Suprapubic skin (tissue), 4 donors: Measurements from ENCODE around the gene MAP3K13. TPM values are rescaled to one million over a fixed set of nuclear protein-coding genes. Genes with fewer than 3 reads are reported as not detected.

ENCODE experiments used
- DNase-seq, 2 donors: peaks; one replicate each; pipeline ENCODE4 v3.0.0-alpha.2; 2019; ENCODE audit warnings: low spot score in 2 of 2
- H3K27ac ChIP-seq: fragments of 200-600 bp; sonication (generic); one replicate; pipeline ENCODE4 v1.5.1; 2019
- H3K27me3 ChIP-seq: fragments of 200-600 bp; sonication (generic); one replicate; pipeline ENCODE4 v1.5.1; 2019
- H3K36me3 ChIP-seq: fragments of 200-600 bp; sonication (generic); one replicate; pipeline ENCODE4 v1.5.1; 2019
- H3K4me1 ChIP-seq: fragments of 200-600 bp; sonication (generic); one replicate; pipeline ENCODE4 v1.5.1; 2019
- H3K4me3 ChIP-seq: fragments of 200-600 bp; sonication (generic); one replicate; pipeline ENCODE4 v1.5.1; 2019; ENCODE audit warnings: mild to moderate bottlenecking
- H3K9me3 ChIP-seq: fragments of 200-600 bp; sonication (generic); one replicate; pipeline ENCODE4 v1.5.1; 2019
- EP300 ChIP-seq: sonication (generic); formaldehyde crosslinking; IDR thresholded peaks from one replicate; pipeline ENCODE4 v1.6.1; 2017; ENCODE audit warnings: antibody characterized with exemption
- POLR2A ChIP-seq, 2 donors: fragments of 450-650 bp; IDR thresholded peaks; one replicate each; pipeline ENCODE4 v1.6.1; 2017; ENCODE audit warnings: antibody characterized with exemption in 2 of 2, mild to moderate bottlenecking in 2 of 2, moderate library complexity in 2 of 2
- POLR2AphosphoS5 ChIP-seq, 3 donors: sonication (generic); formaldehyde crosslinking; IDR thresholded peaks; one replicate each; pipeline ENCODE4 v1.6.1; 2017; ENCODE audit warnings: antibody characterized with exemption in 3 of 3
- WGBS: methylation state at CpG from one replicate; pipeline ENCODE4 v1.1.5; 2018; 5-methylcytosine and 5-hydroxymethylcytosine counted together
- total RNA-seq, 4 donors: library from RNA; depleted of rRNA; stranded (reverse); fragments of >200 nt; gene quantifications; one replicate each; pipeline ENCODE4 v1.1.0, GENCODE V29; 2016
- TF ChIP-seq, protein P1 (sequence below), 2 donors: fragments of 200-600 bp in 1 of 2; fragments of 450-650 bp in 1 of 2; sonication (generic) in 1 of 2; IDR thresholded peaks; one replicate each; pipeline ENCODE4 v1.5.1; 2016 to 2019; ENCODE audit warnings: antibody characterized with exemption in 2 of 2, mild to moderate bottlenecking in 1 of 2, moderate library complexity in 1 of 2

The MAP3K13 gene
- total RNA-seq, 4 donors from 2014 or later = 18.0 to 19.6 (median 18.6) TPM

GRCh38 chr3:185393055-185393454 is 30.1 kb downstream of the MAP3K13 start:
- no peaks in the 10 kb centered on the region for H3K27me3 ChIP-seq
- H3K36me3 ChIP-seq = no peaks in the 10 kb centered on the region
- H3K27ac ChIP-seq = no peak overlapping the region
- no peaks in the 10 kb centered on the region for H3K9me3 ChIP-seq
- no peak for TF ChIP-seq POLR2AphosphoS5 (IDR thresholded peaks at IDR 0.05)
- no peak for TF ChIP-seq EP300
- TF ChIP-seq, protein P1, sequence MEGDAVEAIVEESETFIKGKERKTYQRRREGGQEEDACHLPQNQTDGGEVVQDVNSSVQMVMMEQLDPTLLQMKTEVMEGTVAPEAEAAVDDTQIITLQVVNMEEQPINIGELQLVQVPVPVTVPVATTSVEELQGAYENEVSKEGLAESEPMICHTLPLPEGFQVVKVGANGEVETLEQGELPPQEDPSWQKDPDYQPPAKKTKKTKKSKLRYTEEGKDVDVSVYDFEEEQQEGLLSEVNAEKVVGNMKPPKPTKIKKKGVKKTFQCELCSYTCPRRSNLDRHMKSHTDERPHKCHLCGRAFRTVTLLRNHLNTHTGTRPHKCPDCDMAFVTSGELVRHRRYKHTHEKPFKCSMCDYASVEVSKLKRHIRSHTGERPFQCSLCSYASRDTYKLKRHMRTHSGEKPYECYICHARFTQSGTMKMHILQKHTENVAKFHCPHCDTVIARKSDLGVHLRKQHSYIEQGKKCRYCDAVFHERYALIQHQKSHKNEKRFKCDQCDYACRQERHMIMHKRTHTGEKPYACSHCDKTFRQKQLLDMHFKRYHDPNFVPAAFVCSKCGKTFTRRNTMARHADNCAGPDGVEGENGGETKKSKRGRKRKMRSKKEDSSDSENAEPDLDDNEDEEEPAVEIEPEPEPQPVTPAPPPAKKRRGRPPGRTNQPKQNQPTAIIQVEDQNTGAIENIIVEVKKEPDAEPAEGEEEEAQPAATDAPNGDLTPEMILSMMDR (IDR thresholded peaks at IDR 0.05) = no peak
- no peak for TF ChIP-seq POLR2A (IDR thresholded peaks at IDR 0.05)
- H3K4me3 ChIP-seq = no peak overlapping the region
- 93% methylated on average over 3 of the region's 3 CpGs for WGBS
- H3K4me1 ChIP-seq = no peaks in the 10 kb centered on the region
- no peak for DNase-seq

GRCh38 chr3:185397676-185398075 is 34.7 kb downstream of the MAP3K13 start:
- 41% methylated on average over 6 of the region's 6 CpGs for WGBS
- no peak overlapping the region for H3K27ac ChIP-seq

GRCh38 chr3:185399737-185400667 is 37.1 kb downstream of the MAP3K13 start:
- DNase-seq = no peak
- Histone ChIP-seq H3K4me1 (peaks cover 7% of the 10 kb centered on the region), H3K9me3 (no peaks in the 10 kb centered on the region), H3K27ac (no peak overlapping the region), H3K4me3 (no peak overlapping the region), H3K36me3 (no peaks in the 10 kb centered on the region), H3K27me3 (no peaks in the 10 kb centered on the region)
- TF ChIP-seq, protein P1 (IDR thresholded peaks at IDR 0.05) = no peak
- no peak for TF ChIP-seq POLR2A (IDR thresholded peaks at IDR 0.05)
- no peak for TF ChIP-seq POLR2AphosphoS5 (IDR thresholded peaks at IDR 0.05)
- no peak for TF ChIP-seq EP300
- 81% methylated on average over 16 of the region's 16 CpGs for WGBS

More at GRCh38 chr3:185397676-185398075, 34.7 kb downstream of the MAP3K13 start:
- no peak for DNase-seq
- H3K4me1 ChIP-seq = peaks cover 3% of the 10 kb centered on the region
- H3K27me3 ChIP-seq = no peaks in the 10 kb centered on the region
- TF ChIP-seq POLR2AphosphoS5 (IDR thresholded peaks at IDR 0.05) = no peak
- no peak for TF ChIP-seq EP300
- TF ChIP-seq, protein P1 (IDR thresholded peaks at IDR 0.05) = no peak
- no peak for TF ChIP-seq POLR2A (IDR thresholded peaks at IDR 0.05)
- no peaks in the 10 kb centered on the region for H3K9me3 ChIP-seq
- no peaks in the 10 kb centered on the region for H3K36me3 ChIP-seq
- no peak overlapping the region for H3K4me3 ChIP-seq

GRCh38 chr3:185400866-185401265 is 37.9 kb downstream of the MAP3K13 start:
- Histone ChIP-seq H3K4me3 (no peak overlapping the region), H3K27me3 (no peaks in the 10 kb centered on the region), H3K9me3 (no peaks in the 10 kb centered on the region), H3K27ac (no peak overlapping the region), H3K36me3 (no peaks in the 10 kb centered on the region), H3K4me1 (peaks cover 7% of the 10 kb centered on the region)
- WGBS = 25% methylated on average over 1 of the region's 1 CpG
- no peak for DNase-seq
- TF ChIP-seq POLR2AphosphoS5 (IDR thresholded peaks at IDR 0.05) (no peak), EP300 (no peak), POLR2A (IDR thresholded peaks at IDR 0.05) (no peak)
- TF ChIP-seq, protein P1 (IDR thresholded peaks at IDR 0.05) = no peak

- TF ChIP-seq, protein P1 (IDR thresholded peaks at IDR 0.05) = no peak
- TF ChIP-seq POLR2AphosphoS5 (IDR thresholded peaks at IDR 0.05) (no peak), EP300 (no peak), POLR2A (IDR thresholded peaks at IDR 0.05) (no peak)
- Histone ChIP-seq H3K4me3 (no peak overlapping the region), H3K27ac (no peak overlapping the region), H3K4me1 (peaks cover 7% of the 10 kb centered on the region), H3K27me3 (no peaks in the 10 kb centered on the region), H3K9me3 (no peaks in the 10 kb centered on the region), H3K36me3 (no peaks in the 10 kb centered on the region)
- no peak for DNase-seq
- WGBS = 45% methylated on average over 7 of the region's 7 CpGs
Observed at GRCh38 chr3:185401319-185401955, 38.5 kb downstream of the MAP3K13 start.
